Esophagus muscularis mucosa (tissue), 4 donors: ENCODE results near the gene ZFAND2A. TPM values are rescaled to one million over a fixed set of nuclear protein-coding genes. Genes with fewer than 3 reads are reported as not detected.

Experiments
- DNase-seq: peaks from one replicate; pipeline ENCODE4 v3.0.0-alpha.2; 2017; ENCODE audit errors: extremely low spot score
- H3K27ac ChIP-seq, 4 donors: fragments of 200-600 bp; sonication (generic); replicated peaks in 1 of 4; 1 replicate in 3 of 4; 2 replicates in 1 of 4; pipeline ENCODE4 v1.5.1; 2016 to 2019; ENCODE audit warnings: mild to moderate bottlenecking in 1 of 4
- H3K27me3 ChIP-seq, 4 donors: fragments of 200-600 bp; sonication (generic); one replicate each; pipeline versions ENCODE4 v1.5.1 to v1.6.0; 2016 to 2019
- H3K36me3 ChIP-seq, 4 donors: fragments of 200-600 bp; sonication (generic); one replicate each; pipeline ENCODE4 v1.5.1; 2016 to 2019
- H3K4me1 ChIP-seq, 4 donors: fragments of 200-600 bp; sonication (generic); one replicate each; pipeline ENCODE4 v1.5.1; 2016 to 2019
- H3K4me3 ChIP-seq, 4 donors: fragments of 200-600 bp; sonication (generic); 1 replicate in 2 of 4; 2 replicates in 2 of 4; pipeline ENCODE4 v1.5.1; 2016 to 2019; ENCODE audit warnings: mild to moderate bottlenecking in 4 of 4, moderate library complexity in 1 of 4
- H3K9me3 ChIP-seq, 4 donors: fragments of 200-600 bp; sonication (generic); 1 replicate in 3 of 4; 2 replicates in 1 of 4; pipeline ENCODE4 v1.5.1; 2016 to 2019
- EP300 ChIP-seq: sonication (generic); formaldehyde crosslinking; IDR thresholded peaks from one replicate; pipeline ENCODE4 v1.6.1; 2017; ENCODE audit warnings: antibody characterized with exemption
- POLR2A ChIP-seq: fragments of 450-650 bp; IDR thresholded peaks from one replicate; pipeline ENCODE4 v1.6.1; 2017; ENCODE audit warnings: antibody characterized with exemption, moderate library complexity, mild to moderate bottlenecking, low read depth
- POLR2AphosphoS5 ChIP-seq, 2 donors: sonication (generic); formaldehyde crosslinking; IDR thresholded peaks; one replicate each; pipeline ENCODE4 v1.6.1; 2017; ENCODE audit warnings: antibody characterized with exemption in 2 of 2
- WGBS: methylation state at CpG from one replicate; pipeline ENCODE4 v1.1.5; 2018; 5-methylcytosine and 5-hydroxymethylcytosine counted together
- intact Hi-C: fragments of 100-400 bp; cut with DNase I; formaldehyde crosslinking; loops from one replicate; pipeline ENCODE4 v1.15.1; 2023
- total RNA-seq, 4 donors: library from RNA; depleted of rRNA; stranded (reverse); fragments of >200 nt; gene quantifications; one replicate each; pipeline versions ENCODE4 v1.1.0 to v1.2.1, GENCODE V29; 2016
- TF ChIP-seq, protein P1 (sequence below), 3 experiments: fragments of 200-600 bp in 2 of 3; fragments of 450-650 bp in 1 of 3; sonication (generic) in 2 of 3; IDR thresholded peaks; one replicate each; pipeline ENCODE4 v1.5.1; 2017 to 2019; ENCODE audit warnings: antibody characterized with exemption in 3 of 3, mild to moderate bottlenecking in 2 of 3, moderate library complexity in 1 of 3

Gene ZFAND2A
- total RNA-seq, 4 donors from 2014 or later = 24.3 to 27.5 (median 25.5) TPM

DNA sequence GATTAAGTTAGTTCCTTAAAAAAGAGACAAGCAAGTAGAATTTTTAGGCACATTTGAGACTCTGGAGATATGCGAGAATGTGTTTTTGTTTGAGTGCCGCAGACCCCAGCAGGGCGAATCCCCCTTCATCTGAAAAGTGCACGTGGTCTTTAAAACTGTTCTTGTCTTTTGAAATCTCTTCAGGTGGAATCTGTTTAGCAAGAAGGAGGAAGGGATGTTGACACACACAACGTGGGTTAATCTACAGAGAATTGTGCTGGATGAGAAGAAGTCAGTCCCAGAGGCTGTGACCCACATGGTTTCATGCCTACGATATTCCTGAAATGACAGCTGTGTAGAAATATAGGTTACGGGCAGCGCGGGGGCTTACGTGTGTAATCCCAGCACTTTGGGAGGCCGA lies 27.1 kb upstream of the ZFAND2A start:
- Histone ChIP-seq H3K27ac (no peak overlapping the region), H3K36me3 (no peaks in the 10 kb centered on the region), H3K9me3 (no peaks in the 10 kb centered on the region), H3K4me1 (peaks cover 0 to 8% (median 0%) of the 10 kb centered on the region in 4 donors), H3K4me3 (no peak overlapping the region), H3K27me3 (peaks cover 0 to 96% (median 8%) of the 10 kb centered on the region in 4 donors)
- DNase-seq = no peak
- intact Hi-C loops = no loop called here
- 76% methylated on average over 11 of the region's 11 CpGs for WGBS
- TF ChIP-seq, protein P1, sequence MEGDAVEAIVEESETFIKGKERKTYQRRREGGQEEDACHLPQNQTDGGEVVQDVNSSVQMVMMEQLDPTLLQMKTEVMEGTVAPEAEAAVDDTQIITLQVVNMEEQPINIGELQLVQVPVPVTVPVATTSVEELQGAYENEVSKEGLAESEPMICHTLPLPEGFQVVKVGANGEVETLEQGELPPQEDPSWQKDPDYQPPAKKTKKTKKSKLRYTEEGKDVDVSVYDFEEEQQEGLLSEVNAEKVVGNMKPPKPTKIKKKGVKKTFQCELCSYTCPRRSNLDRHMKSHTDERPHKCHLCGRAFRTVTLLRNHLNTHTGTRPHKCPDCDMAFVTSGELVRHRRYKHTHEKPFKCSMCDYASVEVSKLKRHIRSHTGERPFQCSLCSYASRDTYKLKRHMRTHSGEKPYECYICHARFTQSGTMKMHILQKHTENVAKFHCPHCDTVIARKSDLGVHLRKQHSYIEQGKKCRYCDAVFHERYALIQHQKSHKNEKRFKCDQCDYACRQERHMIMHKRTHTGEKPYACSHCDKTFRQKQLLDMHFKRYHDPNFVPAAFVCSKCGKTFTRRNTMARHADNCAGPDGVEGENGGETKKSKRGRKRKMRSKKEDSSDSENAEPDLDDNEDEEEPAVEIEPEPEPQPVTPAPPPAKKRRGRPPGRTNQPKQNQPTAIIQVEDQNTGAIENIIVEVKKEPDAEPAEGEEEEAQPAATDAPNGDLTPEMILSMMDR (IDR thresholded peaks at IDR 0.05) = no peak
- no peak for TF ChIP-seq POLR2AphosphoS5 (IDR thresholded peaks at IDR 0.05)
- no peak for TF ChIP-seq POLR2A
- no peak for TF ChIP-seq EP300

DNA sequence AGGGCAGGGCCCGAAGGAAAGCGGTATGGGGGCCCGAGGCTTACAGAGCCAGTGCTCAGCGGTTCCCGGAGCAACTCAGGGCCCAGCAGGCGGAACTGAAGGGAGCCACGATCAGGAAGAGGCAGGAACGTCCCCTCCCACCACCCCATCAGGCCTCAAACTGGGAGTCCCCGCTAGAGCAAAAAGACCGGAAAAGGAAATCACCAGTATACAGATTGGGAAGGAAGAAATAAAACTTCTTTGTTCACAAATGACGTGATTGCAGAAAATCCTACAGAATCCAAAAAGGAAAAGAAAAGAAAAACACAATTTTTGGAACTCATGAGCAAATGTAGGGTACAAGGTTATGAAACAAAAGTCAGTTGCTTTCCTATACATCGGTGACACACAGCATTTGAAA lies 21.6 kb upstream of the ZFAND2A start:
- intact Hi-C loops = no loop called here

GRCh38 chr7:1181031-1181430 lies 21.0 kb upstream of the ZFAND2A start:
- intact Hi-C loops = no loop called here
- no peaks in the 10 kb centered on the region for H3K36me3 ChIP-seq
- H3K9me3 ChIP-seq = no peaks in the 10 kb centered on the region
- no peak overlapping the region for H3K27ac ChIP-seq
- peaks cover 4 to 19% (median 9%) of the 10 kb centered on the region in 4 donors for H3K4me1 ChIP-seq
- no peak overlapping the region for H3K4me3 ChIP-seq
- H3K27me3 ChIP-seq = peaks cover 0 to 62% (median 5%) of the 10 kb centered on the region in 4 donors
- TF ChIP-seq POLR2A = no peak
- no peak for TF ChIP-seq EP300
- TF ChIP-seq, protein P1 (IDR thresholded peaks at IDR 0.05) = no peak
- no peak for TF ChIP-seq POLR2AphosphoS5 (IDR thresholded peaks at IDR 0.05)
- DNase-seq = no peak
- WGBS = 77% methylated on average over 18 of the region's 19 CpGs

More for the DNA sequence above, 21.6 kb upstream of the ZFAND2A start:
- Histone ChIP-seq H3K27me3 (peaks cover 0 to 68% (median 8%) of the 10 kb centered on the region in 4 donors), H3K9me3 (no peaks in the 10 kb centered on the region), H3K36me3 (no peaks in the 10 kb centered on the region), H3K27ac (no peak overlapping the region), H3K4me1 (peaks cover under 1 to 13% (median 3%) of the 10 kb centered on the region in 4 donors), H3K4me3 (no peak overlapping the region)
- TF ChIP-seq, protein P1 (IDR thresholded peaks at IDR 0.05) = no peak
- TF ChIP-seq POLR2A (no peak), POLR2AphosphoS5 (IDR thresholded peaks at IDR 0.05) (no peak), EP300 (no peak)
- WGBS = 56% methylated on average over 9 of the region's 12 CpGs
- DNase-seq = no peak

DNA sequence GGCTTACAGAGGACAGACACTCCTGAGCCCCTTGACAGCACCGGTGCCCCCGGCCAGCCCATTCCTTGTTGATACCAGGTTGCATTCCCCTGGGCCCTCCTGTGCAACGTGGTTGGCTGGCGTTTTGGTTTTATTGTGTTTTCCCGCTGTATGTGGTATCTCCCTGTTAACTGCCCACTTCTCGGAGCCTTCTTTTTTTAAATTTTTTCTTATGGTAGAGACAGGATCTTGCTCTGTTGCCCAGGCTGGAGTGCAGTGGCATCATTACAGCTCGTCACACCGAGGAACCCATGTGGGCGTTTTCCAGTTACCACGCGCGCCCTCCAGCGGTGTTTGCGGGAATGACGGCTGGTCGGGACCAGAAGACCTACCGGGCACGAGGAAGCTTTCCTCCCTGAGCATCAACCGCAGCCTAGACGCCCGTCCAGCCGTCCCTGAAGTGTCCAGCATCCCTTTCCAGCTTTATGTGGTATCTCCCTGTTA lies 16.9 kb upstream of the ZFAND2A start:
- 65% methylated on average over 22 of the region's 22 CpGs for WGBS

More for the DNA sequence above, 16.9 kb upstream of the ZFAND2A start:
- Histone ChIP-seq H3K4me3 (no peak overlapping the region), H3K27ac (no peak overlapping the region), H3K27me3 (peaks cover 0 to 21% (median 0%) of the 10 kb centered on the region in 4 donors), H3K4me1 (peaks cover 8 to 17% (median 13%) of the 10 kb centered on the region in 4 donors), H3K36me3 (no peaks in the 10 kb centered on the region), H3K9me3 (no peaks in the 10 kb centered on the region)
- DNase-seq = no peak
- TF ChIP-seq, protein P1 (IDR thresholded peaks at IDR 0.05) = peak; percentile 36 to 68 (median 43)
- TF ChIP-seq POLR2AphosphoS5 (IDR thresholded peaks at IDR 0.05) = no peak
- intact Hi-C loops = loop anchor here (5.0 kb wide), 2 partner anchors 90 to 185 kb away; partner anchors contain the start of gene GPER1
